GM19372 (cell line): Measurements from ENCODE around the gene ABCE1.
"Not testable (repeated sequence)": the region's sequence is repeated elsewhere in the genome, so short reads cannot be mapped to it uniquely, and the experiment has no call there.

Experiments
- ATAC-seq: cut with Tn5 transposase; IDR thresholded peaks from one replicate; pipeline ENCODE4 v1.9.1; 2021; ENCODE audit warnings: mild to moderate bottlenecking, low read depth, moderate library complexity; ENCODE audit not compliant: unreplicated experiment

The ABCE1 gene

GRCh38 chr4:145101091-145101490 lies 3.0 kb downstream of the ABCE1 start:
- ATAC-seq, result no peak

- no peak for ATAC-seq
Measured at GRCh38 chr4:145102619-145103018, 4.5 kb downstream of the ABCE1 start.

GRCh38 chr4:145103496-145103895 lies 5.4 kb downstream of the ABCE1 start:
- no peak for ATAC-seq

GRCh38 chr4:145107126-145107525 lies 9.0 kb downstream of the ABCE1 start:
- no peak for ATAC-seq

DNA sequence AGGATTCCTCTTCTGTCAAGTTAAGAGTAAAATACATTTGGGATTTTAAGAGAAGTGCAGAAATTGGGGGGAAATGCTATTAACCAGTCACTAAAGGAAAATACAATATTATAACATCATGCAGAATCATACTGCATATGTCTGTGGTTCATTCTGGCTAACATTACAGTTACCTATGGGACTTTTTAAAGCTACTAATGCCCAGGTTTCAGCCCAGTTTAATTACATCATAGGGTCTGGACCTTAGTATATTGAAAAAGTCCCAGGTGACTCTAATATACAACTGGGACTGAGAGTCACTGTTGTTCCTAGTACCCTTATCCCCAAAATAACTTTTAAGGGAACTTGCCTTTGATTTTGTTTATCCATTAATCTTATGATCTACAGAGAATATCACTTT lies 10.0 kb downstream of the ABCE1 start:
- ATAC-seq, result no peak

DNA sequence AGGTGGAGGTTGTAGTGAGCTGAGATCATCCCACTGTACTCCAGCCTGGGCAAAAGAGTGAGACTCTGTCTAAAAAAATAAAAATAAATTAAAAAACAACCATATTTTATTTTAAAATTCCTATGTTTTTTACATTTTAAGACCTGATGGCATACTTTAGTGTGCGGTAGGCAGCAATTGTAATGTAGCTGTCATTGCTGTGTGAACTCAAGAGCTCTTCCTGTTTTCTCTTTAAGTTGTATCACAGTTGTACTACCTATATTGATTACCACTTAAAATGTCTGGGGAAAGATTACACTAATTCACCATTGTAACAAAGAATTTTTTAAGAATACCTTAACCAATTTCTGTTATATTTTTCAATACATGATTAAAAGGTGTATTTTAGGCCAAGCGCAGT lies 27.3 kb downstream of the ABCE1 start:
- ATAC-seq, result no peak

DNA sequence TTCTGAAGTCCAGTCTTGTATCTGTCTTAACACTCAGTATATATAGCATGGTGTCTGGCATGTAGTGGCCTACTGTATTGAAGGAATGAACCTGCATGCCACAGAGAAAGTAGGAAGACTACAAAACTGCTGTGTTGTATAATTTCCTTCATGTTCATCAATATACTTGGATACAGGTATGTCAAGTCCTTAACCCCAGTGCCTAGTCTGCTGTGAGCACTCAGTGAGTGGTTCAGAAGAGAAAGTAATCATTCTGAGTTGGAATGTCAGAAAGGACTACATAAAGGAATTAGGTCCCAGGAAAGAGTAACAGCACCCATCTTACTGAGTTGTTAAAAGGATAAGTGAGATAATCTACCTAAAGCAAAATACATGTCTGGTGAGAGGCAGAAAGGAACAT lies 32.0 kb downstream of the ABCE1 start:
- no peak for ATAC-seq

DNA sequence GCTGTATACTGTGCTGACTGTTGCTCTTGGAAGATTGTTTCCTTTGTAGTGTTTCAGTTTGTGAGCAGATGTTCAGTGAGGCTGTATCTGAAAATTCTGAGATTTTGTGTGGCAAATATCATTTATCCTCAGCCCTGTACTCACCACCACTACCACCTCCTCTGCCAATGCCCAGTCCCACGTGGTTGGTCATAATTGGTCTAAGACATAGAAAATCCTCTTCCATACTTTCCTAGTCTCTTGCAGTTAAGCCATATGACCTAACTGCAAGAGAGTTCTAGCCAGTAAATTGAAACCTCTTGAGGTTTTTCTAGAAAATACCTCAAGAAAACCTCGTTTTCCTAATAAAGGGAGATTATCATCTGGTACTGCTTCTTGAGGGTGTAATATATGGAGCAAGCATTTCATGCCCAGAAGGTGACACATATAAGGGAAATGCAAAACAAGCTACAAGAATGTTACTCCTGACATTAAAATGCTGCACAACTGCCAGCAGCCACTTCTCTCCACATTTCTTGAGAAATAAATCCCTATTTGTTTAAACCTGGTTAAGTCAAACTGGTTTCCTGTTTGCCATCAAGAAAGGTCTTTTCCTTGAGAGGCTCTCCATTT lies 32.8 kb downstream of the ABCE1 start:
- no peak for ATAC-seq

DNA sequence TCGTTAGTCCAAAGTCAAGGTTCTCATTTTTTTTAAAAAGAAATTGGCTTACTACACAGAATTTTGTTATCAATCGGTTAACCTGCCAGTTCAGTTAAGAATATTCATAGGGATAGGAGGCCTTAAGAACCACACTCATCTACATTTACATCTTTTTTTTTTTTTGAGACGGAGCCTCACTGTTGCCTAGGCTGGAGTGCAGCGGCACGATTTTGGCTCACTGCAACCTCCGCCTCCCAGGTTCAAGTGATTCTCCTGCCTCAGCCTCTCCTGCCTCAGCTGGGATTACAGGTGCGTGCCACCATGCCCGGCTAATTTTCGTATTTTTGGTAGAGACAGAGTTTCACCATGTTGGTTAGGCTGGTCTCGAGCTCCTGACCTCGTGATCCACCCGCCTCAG lies 33.7 kb downstream of the ABCE1 start:
- no peak for ATAC-seq

DNA sequence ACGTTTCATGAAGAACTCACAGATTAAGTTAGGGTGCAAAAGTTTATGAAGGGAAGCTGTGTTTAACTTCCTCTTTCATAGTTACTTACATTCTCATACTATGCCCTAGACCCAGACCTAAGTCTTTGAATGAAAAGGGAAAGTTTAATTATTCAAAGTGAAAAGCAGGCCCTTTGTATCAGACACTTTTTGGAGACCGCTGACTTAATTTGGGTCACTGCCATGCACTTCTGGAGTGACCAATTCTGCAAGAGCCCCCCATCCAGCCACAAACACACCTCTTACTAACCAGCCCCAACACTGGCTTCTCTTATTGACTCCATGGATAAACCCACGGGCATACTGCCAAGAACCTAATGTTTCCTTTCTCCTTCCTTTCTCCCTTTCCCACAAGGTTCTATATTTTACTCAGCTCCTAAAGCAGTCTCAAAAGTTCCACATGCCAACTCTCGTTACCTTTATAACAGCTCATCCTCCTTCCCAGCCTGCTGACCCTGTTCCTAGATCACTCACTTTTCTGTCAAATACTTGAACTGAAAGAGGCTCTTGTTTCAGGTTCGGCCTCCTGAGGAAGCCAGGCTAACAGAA lies 34.5 kb downstream of the ABCE1 start:
- peak; percentile 68 for ATAC-seq

GRCh38 chr4:145136219-145136618 lies 38.1 kb downstream of the ABCE1 start:
- ATAC-seq, result not testable (repeated sequence)

DNA sequence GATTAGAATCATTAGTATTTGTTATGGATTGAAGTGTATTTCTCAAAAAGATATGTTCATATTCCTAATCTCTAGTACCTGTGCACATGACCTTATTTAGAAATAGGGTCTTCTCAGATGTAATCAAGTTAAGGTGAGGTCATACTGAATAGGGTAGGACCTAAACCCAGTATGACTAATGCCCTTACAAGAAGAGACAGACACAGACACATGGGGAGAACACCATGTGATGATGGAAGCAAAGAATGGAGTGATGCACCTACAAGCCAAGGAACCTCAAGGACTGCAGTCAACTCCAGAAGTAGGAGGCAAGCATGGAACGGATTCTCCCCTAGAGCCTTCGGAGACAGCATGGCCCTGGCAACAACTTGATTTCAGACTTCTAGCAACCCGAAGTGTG lies 50.9 kb downstream of the ABCE1 start:
- ATAC-seq, result no peak

DNA sequence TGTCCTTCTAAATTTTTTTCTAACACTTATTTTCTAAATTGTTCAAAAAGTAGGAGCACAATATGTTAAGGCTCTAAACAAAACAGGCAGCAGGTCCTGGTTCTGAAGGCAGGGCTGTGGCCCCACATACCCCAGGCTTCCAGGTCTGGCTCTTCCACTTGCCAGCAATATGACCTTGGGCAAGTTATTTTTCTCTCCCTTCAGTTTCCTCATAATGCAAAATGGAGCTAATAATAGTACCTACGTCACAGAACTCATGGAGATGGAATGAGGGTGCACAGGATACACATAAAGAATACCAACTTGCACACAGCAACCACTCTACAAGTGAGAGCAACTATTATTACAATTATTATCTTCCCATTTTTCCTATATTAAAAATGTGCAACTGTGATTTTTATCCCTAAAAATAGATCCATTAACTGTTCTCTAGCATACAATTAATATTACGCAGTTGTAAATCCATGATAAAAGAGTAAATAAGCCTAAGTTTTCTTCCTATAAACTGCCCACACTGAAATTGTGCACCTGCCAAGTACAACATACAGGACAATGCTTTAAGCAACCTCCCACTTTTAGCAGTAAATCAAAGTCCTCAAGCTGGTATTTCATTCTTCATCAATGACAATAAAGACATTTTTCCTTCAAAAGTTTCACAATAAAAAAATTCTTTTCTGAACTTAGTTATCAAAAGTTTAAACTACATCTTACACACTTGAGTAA lies 55.2 kb downstream of the ABCE1 start:
- ATAC-seq, result no peak

- ATAC-seq, result no peak
Measured at GRCh38 chr4:145153904-145154298, 55.8 kb downstream of the ABCE1 start.

DNA sequence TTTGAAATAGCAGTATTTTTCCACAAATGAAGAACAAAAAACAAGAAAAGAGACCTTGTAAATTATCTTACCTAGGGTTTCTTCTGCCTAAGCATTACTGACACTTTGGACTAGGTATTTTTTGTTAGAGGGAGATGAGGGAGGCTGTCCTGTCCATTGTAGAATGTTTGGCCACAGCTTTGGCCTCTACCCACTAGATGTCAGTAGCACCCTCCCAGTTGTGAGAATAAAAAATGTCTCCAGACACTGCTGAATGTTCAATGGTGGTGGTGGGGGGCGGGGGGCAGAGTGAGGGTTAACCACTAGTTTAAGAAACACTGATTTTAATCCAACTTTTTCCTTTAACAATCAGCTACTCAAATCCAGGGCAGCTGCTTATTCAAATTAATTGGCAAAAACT lies 56.5 kb downstream of the ABCE1 start:
- peak; percentile 82 for ATAC-seq

DNA sequence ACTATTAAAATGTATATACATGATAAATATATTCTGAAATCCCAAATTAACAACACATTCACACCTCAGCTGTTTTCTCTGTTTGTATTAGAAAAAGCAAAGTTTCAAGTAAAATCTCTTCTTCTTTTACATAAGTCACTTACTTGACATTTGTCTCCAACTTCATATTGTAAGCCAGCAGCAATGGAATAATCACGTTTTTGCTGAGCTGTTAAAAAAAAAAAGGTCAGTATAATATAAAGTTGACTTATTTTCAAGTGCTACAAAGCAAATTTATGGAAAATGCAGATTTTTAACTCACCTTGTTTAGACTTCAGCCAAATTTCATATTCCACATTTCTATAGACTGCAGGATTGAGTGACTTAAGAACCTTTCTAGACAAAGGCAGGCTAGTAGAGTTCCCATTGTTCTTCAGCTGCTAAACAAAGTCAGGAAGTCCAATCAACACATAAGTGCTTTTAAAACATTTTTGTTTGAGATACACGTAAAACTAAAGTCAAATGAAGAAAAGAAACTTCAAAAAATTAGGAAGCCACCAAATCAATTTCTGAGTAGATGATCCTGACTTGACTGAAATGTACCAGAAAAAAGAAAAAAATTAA lies 57.3 kb downstream of the ABCE1 start:
- ATAC-seq, result no peak

DNA sequence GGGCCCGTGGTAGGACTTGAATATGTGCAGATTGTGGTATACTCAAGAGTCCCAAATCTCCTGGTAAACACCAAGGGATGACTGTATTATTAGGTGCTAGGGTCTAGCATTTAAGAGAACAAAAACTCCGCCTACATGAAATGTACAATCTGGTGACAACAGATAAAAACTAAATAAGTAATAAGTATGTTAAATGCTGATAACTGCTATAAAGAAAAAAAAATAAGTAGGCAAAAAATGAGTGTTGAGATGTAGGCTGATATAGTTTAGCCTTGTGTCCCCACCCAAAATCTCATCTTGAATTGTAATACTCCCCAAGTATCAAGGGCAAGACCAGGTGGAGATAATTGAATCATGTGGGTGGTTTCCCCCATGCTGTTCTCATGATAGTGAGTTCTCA lies 58.9 kb downstream of the ABCE1 start:
- no peak for ATAC-seq

- ATAC-seq, result no peak
Measured at GRCh38 chr4:145161549-145161948, 63.4 kb downstream of the ABCE1 start.

DNA sequence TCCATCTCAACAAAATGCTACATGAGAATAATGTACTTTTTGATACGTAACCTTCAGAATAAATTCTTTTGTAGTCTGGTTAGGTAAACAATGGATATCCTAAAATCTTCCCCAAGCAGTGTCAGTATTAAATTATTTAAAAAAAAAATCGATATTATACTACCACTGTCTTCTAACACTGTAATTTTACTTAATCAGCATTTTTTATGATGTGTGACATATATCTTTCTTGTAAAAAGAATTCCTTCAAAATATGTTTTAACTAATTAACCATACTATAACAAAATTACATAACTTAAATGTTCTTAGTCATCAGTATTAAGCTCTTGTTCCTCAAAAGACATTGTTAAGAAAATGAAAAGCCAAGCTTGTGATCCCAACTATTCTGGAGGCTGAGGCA lies 69.8 kb downstream of the ABCE1 start:
- ATAC-seq, result no peak

GRCh38 chr4:145168581-145169187 lies 70.6 kb downstream of the ABCE1 start:
- no peak for ATAC-seq

- ATAC-seq, result no peak
Measured at GRCh38 chr4:145170223-145170622, 72.1 kb downstream of the ABCE1 start.
